HCT116 (cell line): ENCODE results near the gene GUSB. TPM values are rescaled to one million over a fixed set of nuclear protein-coding genes. Genes with fewer than 3 reads are reported as not detected.

Source experiments
- ATAC-seq: fragments of 200-7000 bp; cut with Tn5 transposase; 2 replicates; pipeline ENCODE4 v1.9.1; 2020; ENCODE audit warnings: mild to moderate bottlenecking, moderate library complexity
- BruUV-seq: library from RNA; stranded (reverse); fragments of 400-500 nt; replicated peaks from 2 replicates; lab custom pipeline; 2021; lab: Mats Ljungman, UMichigan
- CTCF ChIA-PET: fragments of 300-600 bp; sonication (Branson Sonifier 250); formaldehyde crosslinking; loops from one replicate; lab custom pipeline; 2021; ENCODE audit warnings: antibody characterized with exemption; lab: Charles Lee
- POLR2A ChIA-PET: fragments of 300-600, 350-600 bp; sonication (Branson Sonifier 250); formaldehyde crosslinking; loops from one replicate; lab custom pipeline; 2021; ENCODE audit warnings: antibody characterized with exemption; lab: Charles Lee
- RAD21 ChIA-PET, 2 experiments: fragments of 300-600 bp; sonication (Branson Sonifier 250); formaldehyde crosslinking; loops; one replicate each; lab custom pipeline; 2023; ENCODE audit warnings: low total read pairs in 2 of 2; ENCODE audit not compliant: uncharacterized antibody in 2 of 2, unreplicated experiment in 2 of 2, low non-redundant PET in 1 of 2; lab: Charles Lee
- DNase-seq: peaks from one replicate; pipeline ENCODE4 v3.0.0-alpha.2; 2010; ENCODE audit warnings: low read depth, low spot score
- H2AFZ ChIP-seq: fragments of 200-600 bp; shearing (Covaris generic), sonication (generic); 2 replicates; pipeline ENCODE4 v1.6.1; 2017; ENCODE audit warnings: low read depth, mixed run types, mixed read lengths, antibody characterized with exemption, low read length; ENCODE audit not compliant: poor library complexity, severe bottlenecking
- H3K27ac ChIP-seq: 2 replicates; pipeline ENCODE4 v1.5.1; 2012; ENCODE audit warnings: low read depth, low read length
- H3K27me3 ChIP-seq: fragments of 200-600 bp; sonication (generic); 2 replicates; pipeline ENCODE4 v1.6.1; 2016; ENCODE audit warnings: mixed run types, low read length, mixed read lengths; ENCODE audit not compliant: insufficient read depth
- H3K36me3 ChIP-seq, 2 experiments: fragments of 200-500 bp in 1 of 2; fragments of 200-600 bp in 1 of 2; sonication (Bioruptor generic) in 1 of 2; sonication (generic) in 1 of 2; 2 replicates each; pipeline versions ENCODE4 v1.5.1 to v1.6.1; 2014 to 2016; ENCODE audit warnings: low read length in 2 of 2, inconsistent platforms in 1 of 2, mixed read lengths in 1 of 2, mixed run types in 1 of 2; ENCODE audit not compliant: insufficient read depth in 2 of 2, control insufficient read depth in 1 of 2
- H3K4me1 ChIP-seq, 2 experiments: fragments of 200-600 bp in 1 of 2; sonication (generic) in 1 of 2; 2 replicates each; pipeline versions ENCODE4 v1.5.1 to v1.6.1; 2012 to 2017; ENCODE audit warnings: low read length in 2 of 2, inconsistent platforms in 1 of 2, mild to moderate bottlenecking in 1 of 2, mixed read lengths in 1 of 2, mixed run types in 1 of 2, moderate library complexity in 1 of 2; ENCODE audit not compliant: insufficient read depth in 2 of 2, control insufficient read depth in 1 of 2
- H3K4me2 ChIP-seq: fragments of 200-600 bp; sonication (generic); 2 replicates; pipeline ENCODE4 v1.6.1; 2017; ENCODE audit warnings: mixed run types, low read length, mixed read lengths
- H3K4me3 ChIP-seq, 2 experiments: fragments of 200-600 bp in 1 of 2; sonication (generic) in 1 of 2; replicated peaks in 1 of 2; 2 replicates each; pipeline ENCODE4 v1.5.1; 2011 to 2016; ENCODE audit warnings: low read length in 2 of 2, control low read depth in 1 of 2, low read depth in 1 of 2, mild to moderate bottlenecking in 1 of 2, mixed read lengths in 1 of 2, mixed run types in 1 of 2
- H3K79me2 ChIP-seq: fragments of 200-600 bp; sonication (generic); 2 replicates; pipeline ENCODE4 v1.6.1; 2017; ENCODE audit warnings: mild to moderate bottlenecking, mixed run types, low read length, moderate library complexity, mixed read lengths; ENCODE audit not compliant: insufficient read depth
- H3K9ac ChIP-seq: fragments of 200-600 bp; sonication (generic); 2 replicates; pipeline ENCODE4 v1.6.1; 2016; ENCODE audit warnings: low read length, mixed read lengths
- H3K9me2 ChIP-seq: fragments of 200-600 bp; sonication (generic), shearing (Covaris generic); 2 replicates; pipeline ENCODE4 v1.6.1; 2017; ENCODE audit warnings: mixed run types, mild to moderate bottlenecking, moderate library complexity; ENCODE audit not compliant: insufficient read depth
- H3K9me3 ChIP-seq, 2 experiments: fragments of 200-500 bp in 1 of 2; fragments of 200-600 bp in 1 of 2; sonication (Bioruptor generic) in 1 of 2; sonication (generic) in 1 of 2; 2 replicates each; pipeline ENCODE4 v1.6.1; 2014 to 2017; ENCODE audit warnings: low read length in 2 of 2, mixed read lengths in 2 of 2, inconsistent platforms in 1 of 2, low read depth in 1 of 2, mild to moderate bottlenecking in 1 of 2, mixed run types in 1 of 2, moderate library complexity in 1 of 2; ENCODE audit not compliant: control insufficient read depth in 1 of 2, insufficient read depth in 1 of 2
- H4K20me1 ChIP-seq: fragments of 200-600 bp; sonication (generic), shearing (Covaris generic); 2 replicates; pipeline ENCODE4 v1.6.1; 2017; ENCODE audit warnings: mixed run types, mild to moderate bottlenecking, moderate library complexity; ENCODE audit not compliant: insufficient read depth
- CBX3 ChIP-seq: IDR thresholded peaks from 2 replicates; pipeline ENCODE4 v1.6.1; 2012; ENCODE audit warnings: low read depth
- EGR1 ChIP-seq: IDR thresholded peaks from 2 replicates; pipeline ENCODE4 v1.6.1; 2012; ENCODE audit warnings: low read depth
- ELF1 ChIP-seq: IDR thresholded peaks from 2 replicates; pipeline ENCODE4 v1.6.1; 2012; ENCODE audit warnings: low read depth, borderline replicate concordance
- EZH2 ChIP-seq: fragments of 200-600 bp; sonication (generic); IDR thresholded peaks from 2 replicates; pipeline ENCODE4 v1.6.1; 2017; ENCODE audit warnings: antibody characterized with exemption, mixed run types
- EZH2phosphoT487 ChIP-seq: fragments of 200-600 bp; IDR thresholded peaks from 2 replicates; pipeline ENCODE4 v1.6.1; 2018; ENCODE audit warnings: antibody characterized with exemption, borderline replicate concordance
- FOSL1 ChIP-seq: IDR thresholded peaks from 2 replicates; pipeline ENCODE4 v1.6.1; 2012; ENCODE audit warnings: low read depth
- JUND ChIP-seq: IDR thresholded peaks from 2 replicates; pipeline ENCODE4 v1.6.1; 2012
- POLR2AphosphoS5 ChIP-seq: IDR thresholded peaks from 2 replicates; pipeline ENCODE4 v1.6.1; 2011; ENCODE audit warnings: mild to moderate bottlenecking, low read depth, low read length, moderate library complexity
- RAD21 ChIP-seq: IDR thresholded peaks from 2 replicates; pipeline ENCODE4 v1.6.1; 2012; ENCODE audit warnings: low read depth, mild to moderate bottlenecking
- SIN3A ChIP-seq: IDR thresholded peaks from 2 replicates; pipeline ENCODE4 v1.6.1; 2012; ENCODE audit warnings: low read depth
- SP1 ChIP-seq: IDR thresholded peaks from 2 replicates; pipeline ENCODE4 v1.6.1; 2012; ENCODE audit warnings: low read depth
- TCF7L2 ChIP-seq: IDR thresholded peaks from 2 replicates; pipeline ENCODE4 v1.7.0; 2011; ENCODE audit warnings: borderline replicate concordance, inconsistent platforms; ENCODE audit not compliant: insufficient read depth, insufficient read length; ENCODE audit errors: extremely low read depth
- YY1 ChIP-seq: IDR thresholded peaks from 2 replicates; pipeline ENCODE4 v1.6.1; 2011; ENCODE audit warnings: low read length, low read depth, moderate library complexity, mild to moderate bottlenecking; ENCODE audit not compliant: insufficient replicate concordance; ENCODE audit errors: extremely low read depth
- ZFX ChIP-seq: fragments of 450-650 bp; IDR thresholded peaks from 2 replicates; pipeline ENCODE4 v1.6.1; 2017
- ZNF274 ChIP-seq: fragments of 200-500 bp; sonication (Bioruptor generic); IDR thresholded peaks from 2 replicates; pipeline ENCODE4 v1.6.1; 2014; ENCODE audit warnings: mild to moderate bottlenecking, low read depth, low read length, inconsistent platforms
- intact Hi-C: fragments of 100-400 bp; cut with micrococcal nuclease; formaldehyde crosslinking; loops from 2 replicates; pipeline ENCODE4 v1.10.0; 2022
- total RNA-seq: library from RNA; stranded (reverse); gene quantifications from one replicate; pipeline ENCODE4 v1.2.1, GENCODE V29; 2021; ENCODE audit not compliant: unreplicated experiment
- TF ChIP-seq, protein P1 (sequence below): IDR thresholded peaks from 2 replicates; pipeline ENCODE4 v1.6.1; 2011; ENCODE audit warnings: mild to moderate bottlenecking, low read length, moderate library complexity; ENCODE audit not compliant: insufficient replicate concordance; ENCODE audit errors: extremely low read depth
- TF ChIP-seq, protein P2 (sequence below): IDR thresholded peaks from 2 replicates; pipeline ENCODE4 v1.6.1; 2012
- TF ChIP-seq, protein P3 (sequence below): IDR thresholded peaks from 2 replicates; pipeline ENCODE4 v1.6.1; 2012; ENCODE audit warnings: low read depth
- TF ChIP-seq, protein P4 (sequence below): IDR thresholded peaks from 2 replicates; pipeline ENCODE4 v1.6.1; 2012

Gene GUSB
- total RNA-seq, 1 experiment from 2014 or later, result 31.5 TPM

DNA sequence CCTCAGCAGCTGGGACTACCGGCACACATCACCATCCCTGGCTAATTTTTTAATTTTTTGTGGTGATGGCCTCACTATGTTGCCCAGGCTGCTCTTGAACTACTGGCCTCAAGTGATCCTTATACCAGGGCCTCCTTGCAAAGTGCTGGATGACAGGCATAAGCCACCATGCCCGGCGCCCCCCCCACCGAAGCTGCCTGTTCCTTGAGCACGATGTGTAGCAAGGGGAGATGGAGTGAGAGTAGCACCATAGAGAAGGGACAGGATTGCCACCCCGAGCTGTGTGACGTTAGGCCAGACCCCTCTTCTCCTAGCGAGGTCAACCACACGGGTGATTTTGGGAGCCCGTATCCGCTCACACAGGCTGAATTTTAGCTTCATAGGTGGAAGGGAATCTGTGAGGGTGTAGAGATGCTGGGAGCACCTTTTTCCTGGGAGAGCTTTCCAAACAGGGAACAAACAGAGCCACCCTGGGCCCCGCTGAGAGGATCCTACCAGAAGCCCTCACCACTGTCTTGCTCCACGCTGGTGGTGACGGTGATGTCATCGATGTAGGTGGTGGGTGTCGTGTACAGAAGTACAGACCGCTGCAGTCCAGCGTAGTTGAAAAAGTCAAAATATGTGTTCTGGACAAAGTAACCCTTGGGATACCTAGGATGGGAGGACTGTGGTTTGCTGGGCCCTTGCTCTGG, 3.0 kb downstream of the GUSB start:
- H3K4me2 ChIP-seq, result no peak overlapping the region
- ChIA-PET CTCF (no interaction called here), RAD21 (no interaction called here), POLR2A (no interaction called here)
- no peaks in the 10 kb centered on the region for H3K9me3 ChIP-seq
- no peak overlapping the region for H3K9ac ChIP-seq
- intact Hi-C loops, result no loop called here
- H3K9me2 ChIP-seq, result no peaks in the 10 kb centered on the region
- TSS peak; percentile 23 for BruUV-seq
- H3K4me1 ChIP-seq, result peaks cover 13 to 23% of the 10 kb centered on the region in 2 experiments
- TF ChIP-seq, protein P1, sequence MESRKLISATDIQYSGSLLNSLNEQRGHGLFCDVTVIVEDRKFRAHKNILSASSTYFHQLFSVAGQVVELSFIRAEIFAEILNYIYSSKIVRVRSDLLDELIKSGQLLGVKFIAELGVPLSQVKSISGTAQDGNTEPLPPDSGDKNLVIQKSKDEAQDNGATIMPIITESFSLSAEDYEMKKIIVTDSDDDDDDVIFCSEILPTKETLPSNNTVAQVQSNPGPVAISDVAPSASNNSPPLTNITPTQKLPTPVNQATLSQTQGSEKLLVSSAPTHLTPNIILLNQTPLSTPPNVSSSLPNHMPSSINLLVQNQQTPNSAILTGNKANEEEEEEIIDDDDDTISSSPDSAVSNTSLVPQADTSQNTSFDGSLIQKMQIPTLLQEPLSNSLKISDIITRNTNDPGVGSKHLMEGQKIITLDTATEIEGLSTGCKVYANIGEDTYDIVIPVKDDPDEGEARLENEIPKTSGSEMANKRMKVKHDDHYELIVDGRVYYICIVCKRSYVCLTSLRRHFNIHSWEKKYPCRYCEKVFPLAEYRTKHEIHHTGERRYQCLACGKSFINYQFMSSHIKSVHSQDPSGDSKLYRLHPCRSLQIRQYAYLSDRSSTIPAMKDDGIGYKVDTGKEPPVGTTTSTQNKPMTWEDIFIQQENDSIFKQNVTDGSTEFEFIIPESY, result no peak
- TF ChIP-seq TCF7L2, result no peak
- no peak for TF ChIP-seq ELF1
- TF ChIP-seq CBX3, result no peak
- no peak for TF ChIP-seq POLR2AphosphoS5
- TF ChIP-seq SP1, result no peak
- TF ChIP-seq, protein P2, sequence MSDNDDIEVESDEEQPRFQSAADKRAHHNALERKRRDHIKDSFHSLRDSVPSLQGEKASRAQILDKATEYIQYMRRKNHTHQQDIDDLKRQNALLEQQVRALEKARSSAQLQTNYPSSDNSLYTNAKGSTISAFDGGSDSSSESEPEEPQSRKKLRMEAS, result no peak
- no peak for TF ChIP-seq ZFX
- TF ChIP-seq ZNF274, result no peak
- TF ChIP-seq JUND, result no peak
- TF ChIP-seq, protein P3, sequence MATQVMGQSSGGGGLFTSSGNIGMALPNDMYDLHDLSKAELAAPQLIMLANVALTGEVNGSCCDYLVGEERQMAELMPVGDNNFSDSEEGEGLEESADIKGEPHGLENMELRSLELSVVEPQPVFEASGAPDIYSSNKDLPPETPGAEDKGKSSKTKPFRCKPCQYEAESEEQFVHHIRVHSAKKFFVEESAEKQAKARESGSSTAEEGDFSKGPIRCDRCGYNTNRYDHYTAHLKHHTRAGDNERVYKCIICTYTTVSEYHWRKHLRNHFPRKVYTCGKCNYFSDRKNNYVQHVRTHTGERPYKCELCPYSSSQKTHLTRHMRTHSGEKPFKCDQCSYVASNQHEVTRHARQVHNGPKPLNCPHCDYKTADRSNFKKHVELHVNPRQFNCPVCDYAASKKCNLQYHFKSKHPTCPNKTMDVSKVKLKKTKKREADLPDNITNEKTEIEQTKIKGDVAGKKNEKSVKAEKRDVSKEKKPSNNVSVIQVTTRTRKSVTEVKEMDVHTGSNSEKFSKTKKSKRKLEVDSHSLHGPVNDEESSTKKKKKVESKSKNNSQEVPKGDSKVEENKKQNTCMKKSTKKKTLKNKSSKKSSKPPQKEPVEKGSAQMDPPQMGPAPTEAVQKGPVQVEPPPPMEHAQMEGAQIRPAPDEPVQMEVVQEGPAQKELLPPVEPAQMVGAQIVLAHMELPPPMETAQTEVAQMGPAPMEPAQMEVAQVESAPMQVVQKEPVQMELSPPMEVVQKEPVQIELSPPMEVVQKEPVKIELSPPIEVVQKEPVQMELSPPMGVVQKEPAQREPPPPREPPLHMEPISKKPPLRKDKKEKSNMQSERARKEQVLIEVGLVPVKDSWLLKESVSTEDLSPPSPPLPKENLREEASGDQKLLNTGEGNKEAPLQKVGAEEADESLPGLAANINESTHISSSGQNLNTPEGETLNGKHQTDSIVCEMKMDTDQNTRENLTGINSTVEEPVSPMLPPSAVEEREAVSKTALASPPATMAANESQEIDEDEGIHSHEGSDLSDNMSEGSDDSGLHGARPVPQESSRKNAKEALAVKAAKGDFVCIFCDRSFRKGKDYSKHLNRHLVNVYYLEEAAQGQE, result no peak
- no peak for TF ChIP-seq RAD21
- no peak for TF ChIP-seq FOSL1
- TF ChIP-seq, protein P4, sequence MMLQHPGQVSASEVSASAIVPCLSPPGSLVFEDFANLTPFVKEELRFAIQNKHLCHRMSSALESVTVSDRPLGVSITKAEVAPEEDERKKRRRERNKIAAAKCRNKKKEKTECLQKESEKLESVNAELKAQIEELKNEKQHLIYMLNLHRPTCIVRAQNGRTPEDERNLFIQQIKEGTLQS, result no peak
- TF ChIP-seq EZH2, result no peak
- TF ChIP-seq EGR1, result no peak
- TF ChIP-seq YY1, result no peak
- TF ChIP-seq EZH2phosphoT487, result no peak
- no peak for TF ChIP-seq SIN3A
- peaks cover 37% of the 10 kb centered on the region for H3K79me2 ChIP-seq
- no peak for DNase-seq
- no peak overlapping the region for H3K4me3 ChIP-seq
- no peaks in the 10 kb centered on the region for H3K27me3 ChIP-seq
- H3K27ac ChIP-seq, result no peak overlapping the region
- ATAC-seq, result no peak
- no peaks in the 10 kb centered on the region for H4K20me1 ChIP-seq
- peaks cover 9 to 21% of the 10 kb centered on the region in 2 experiments; a peak in 3 of 4 replicates for H3K36me3 ChIP-seq
- H2AFZ ChIP-seq, result no peak overlapping the region
